Activated CD8-positive, alpha-beta memory T cell treated with anti-CD3 and anti-CD28 coated beads for 4 hours (primary cell): ENCODE data around the gene SNX25.
"Not testable (repeated sequence)": the region's sequence is repeated elsewhere in the genome, so short reads cannot be mapped to it uniquely, and the experiment has no call there.

ENCODE experiments used
- DNase-seq, 2 donors: peaks; one replicate each; pipeline ENCODE4 v3.0.0-alpha.2; 2020; ENCODE audit warnings: low read depth in 2 of 2

SNX25 gene

DNA sequence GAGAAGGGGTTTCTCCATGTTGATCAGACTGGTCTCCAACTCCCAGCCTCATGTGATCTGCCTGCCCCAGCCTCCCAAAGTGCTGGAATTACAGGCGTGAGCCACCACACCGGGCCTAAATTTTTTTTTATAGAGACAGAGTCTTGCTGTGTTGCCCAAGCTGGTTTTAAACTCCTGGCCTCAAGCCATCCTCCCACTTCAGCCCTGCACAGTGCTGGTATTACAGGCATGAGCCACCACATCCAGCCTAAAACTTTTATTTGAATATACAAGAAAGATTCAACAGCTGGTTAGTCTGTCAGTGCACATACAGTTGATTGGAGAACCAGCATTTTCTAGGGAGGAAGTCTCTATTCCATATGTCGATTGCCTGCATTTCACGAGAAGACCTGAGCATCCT is 95.1 kb downstream of the SNX25 start:
- no peak for DNase-seq

DNA sequence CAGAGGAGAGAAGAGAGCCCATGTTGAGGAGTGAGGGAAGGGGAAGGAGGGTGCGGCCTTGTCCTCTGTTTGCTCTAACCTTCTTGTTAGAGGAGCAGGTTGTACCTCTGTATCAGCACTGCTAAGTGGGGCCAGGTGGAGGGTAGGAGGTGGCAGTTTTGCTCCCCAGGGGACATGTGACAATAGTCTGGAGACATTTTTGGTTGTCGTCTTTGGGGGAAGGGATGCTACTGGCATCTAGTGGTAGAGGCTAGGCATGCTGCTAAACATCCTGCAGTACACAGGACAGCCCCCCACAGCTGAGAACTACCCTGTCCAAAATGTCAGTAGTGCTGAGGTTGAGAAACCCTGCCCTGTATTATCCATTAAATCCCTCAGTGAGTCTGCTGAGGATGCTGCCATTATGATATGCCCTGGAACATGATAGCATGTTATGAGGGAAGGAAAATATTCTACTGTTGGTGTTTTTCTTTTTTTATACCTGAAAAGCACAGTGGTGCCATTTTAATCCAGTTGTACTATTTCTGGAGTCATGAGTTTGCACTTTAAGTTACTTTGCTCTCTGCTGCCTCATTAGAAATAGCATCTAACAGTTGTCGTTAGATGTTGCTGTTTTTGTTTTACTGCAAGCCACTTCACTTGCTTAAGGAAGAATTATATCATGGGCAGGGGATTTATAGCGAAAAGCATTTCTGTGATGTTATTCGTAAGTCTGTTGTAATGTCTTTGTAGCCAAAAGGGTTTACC is 95.7 kb downstream of the SNX25 start:
- DNase-seq: no peak

DNA sequence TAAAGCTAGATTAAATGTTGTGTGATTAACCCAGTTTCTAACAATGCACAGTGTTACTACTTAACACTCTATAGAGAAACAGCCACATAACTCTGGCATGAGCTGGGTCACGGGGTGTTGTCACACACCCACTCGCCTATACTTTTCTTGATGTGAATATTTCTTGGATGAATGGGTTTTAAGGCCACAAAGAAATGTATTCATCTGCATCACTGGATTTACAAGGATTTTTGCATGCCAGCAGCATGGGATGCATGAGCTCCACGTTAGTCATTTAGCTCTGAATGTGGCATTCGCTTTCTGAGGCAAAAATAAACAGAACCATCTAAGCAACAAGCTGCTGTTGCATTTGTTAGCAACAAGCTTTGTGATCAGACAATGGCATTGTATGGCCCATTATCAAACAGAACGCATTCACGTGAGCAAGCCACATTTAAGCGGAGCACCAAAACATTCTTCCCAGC is 96.6 kb downstream of the SNX25 start:
- no peak for DNase-seq

DNA sequence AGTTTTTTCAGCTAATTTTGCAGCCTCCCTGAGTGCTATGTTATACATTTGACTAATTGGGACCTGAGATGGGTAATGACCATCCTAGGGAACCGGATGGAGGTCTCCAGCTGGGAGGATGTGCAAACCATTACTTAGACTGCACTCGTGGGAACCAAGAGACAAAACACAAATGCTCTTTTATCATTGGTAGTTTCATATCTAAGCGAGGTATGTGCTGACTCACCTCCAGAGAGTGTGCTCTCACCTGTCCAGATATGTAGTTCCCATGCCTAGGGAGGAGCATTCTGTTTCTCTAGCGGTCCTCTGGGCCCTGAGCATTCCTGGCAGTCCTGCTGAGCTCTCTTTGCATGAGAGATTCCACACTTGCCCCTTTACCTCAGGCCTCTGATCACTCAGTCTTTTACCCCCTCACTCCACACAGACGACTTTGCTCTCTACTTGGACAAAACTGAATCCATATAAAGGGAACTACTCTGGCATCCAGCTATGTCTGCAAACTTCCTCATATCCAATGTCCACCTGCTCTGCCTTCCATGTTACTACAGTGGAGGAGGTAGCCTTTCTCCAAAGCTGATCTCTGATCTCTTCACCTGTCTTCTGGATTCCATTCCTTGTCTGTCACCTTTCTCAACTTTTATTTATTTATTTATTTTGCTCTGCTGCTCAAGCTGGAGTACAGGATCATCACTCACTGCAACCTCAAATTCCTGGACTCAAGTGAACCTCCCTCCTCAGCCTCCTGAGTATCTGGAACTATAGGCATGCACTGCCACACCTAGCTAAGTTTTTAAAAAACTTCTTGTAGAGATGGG is 97.9 kb downstream of the SNX25 start:
- no peak for DNase-seq

DNA sequence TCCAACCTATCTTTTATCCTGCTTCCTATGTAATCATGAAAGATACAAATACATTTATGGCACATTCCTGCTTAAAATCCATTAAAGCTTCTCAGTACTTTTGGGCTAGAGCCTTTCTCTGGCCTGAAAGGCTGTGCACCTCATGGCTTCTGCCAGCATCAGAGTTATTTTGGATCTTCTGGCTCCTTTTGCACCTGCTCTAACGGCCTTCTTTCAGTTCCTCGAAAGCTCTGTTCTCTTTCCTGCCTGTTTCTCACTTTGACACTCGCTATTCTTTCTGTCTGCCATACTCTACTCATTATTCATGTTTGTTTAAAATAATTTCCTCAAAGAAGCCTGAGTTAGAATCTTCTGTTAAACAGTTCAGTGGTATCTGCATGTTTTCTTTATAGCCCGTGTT is 100.4 kb downstream of the SNX25 start:
- DNase-seq: no peak

DNA sequence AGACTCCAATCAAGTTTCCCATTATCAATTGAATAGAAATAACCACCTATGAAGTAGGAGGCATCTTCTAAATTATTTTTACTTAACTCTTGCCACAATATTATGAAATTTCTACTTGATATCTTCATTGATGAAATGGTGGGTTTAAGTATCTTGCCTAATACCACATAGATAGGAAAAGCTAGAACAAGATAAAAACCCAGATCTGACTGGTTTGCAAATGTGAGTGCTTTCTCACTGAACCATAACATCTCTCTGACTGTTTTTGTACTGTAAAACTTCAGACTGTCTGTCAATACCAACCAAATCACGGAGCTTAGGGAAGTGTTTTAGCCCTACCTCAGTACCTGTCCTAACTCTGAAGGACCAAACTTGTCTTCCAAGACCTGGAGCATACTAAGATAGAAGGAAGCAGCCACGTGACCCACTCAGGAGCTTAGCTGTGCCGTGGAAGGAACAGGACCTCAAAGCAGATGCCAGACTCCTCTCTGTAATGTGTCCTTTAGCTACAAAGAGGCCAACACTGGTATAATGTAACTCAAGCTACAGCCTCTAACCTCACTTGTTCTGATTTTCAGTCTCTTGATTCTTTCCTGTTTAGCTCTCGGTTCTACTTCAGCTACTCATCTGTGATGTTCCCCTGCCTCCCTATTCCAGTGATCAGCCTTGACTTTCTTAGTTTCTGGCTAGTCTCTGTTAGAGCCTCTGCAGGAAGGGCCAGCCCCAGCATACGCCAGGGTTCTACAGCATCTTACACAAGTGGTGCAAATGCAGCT is 101.9 kb downstream of the SNX25 start:
- DNase-seq: no peak

DNA sequence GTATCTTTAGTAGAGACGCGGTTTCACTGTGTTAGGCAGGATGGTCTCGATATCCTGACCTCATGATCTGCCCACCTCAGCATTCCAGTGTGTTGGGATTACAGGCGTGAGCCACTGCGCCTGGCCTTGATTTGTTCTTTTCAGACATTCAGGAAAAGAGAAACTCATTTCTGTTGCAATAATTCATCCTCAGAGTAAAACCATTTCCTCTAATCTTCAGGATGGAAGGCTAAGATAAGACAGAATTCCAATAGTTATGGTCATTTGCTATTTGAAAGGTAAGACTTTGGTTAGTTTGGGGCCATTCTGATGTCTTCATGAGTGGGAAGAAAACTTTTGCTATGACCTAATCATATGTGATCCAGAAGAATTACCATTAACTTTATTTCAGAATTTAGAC is 103.3 kb downstream of the SNX25 start:
- DNase-seq: no peak

DNA sequence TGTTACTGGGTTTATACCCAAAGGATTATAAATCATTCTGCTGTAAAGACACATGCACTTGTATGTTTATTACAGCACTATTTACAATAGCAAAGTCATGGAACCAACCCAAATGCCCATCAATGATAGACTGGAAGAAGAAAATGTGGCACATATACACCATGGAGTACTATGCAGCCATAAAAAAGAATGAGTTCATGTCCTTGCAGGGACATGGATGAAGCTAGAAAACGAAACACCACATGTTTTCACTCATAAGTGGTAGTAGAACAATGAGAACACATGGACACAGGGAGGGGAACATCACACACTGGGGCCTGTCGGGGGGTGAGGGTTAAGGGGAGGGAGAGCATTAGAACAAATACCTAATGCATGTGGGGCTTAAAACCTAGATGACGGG is 108.1 kb downstream of the SNX25 start:
- not testable (repeated sequence) for DNase-seq

DNA sequence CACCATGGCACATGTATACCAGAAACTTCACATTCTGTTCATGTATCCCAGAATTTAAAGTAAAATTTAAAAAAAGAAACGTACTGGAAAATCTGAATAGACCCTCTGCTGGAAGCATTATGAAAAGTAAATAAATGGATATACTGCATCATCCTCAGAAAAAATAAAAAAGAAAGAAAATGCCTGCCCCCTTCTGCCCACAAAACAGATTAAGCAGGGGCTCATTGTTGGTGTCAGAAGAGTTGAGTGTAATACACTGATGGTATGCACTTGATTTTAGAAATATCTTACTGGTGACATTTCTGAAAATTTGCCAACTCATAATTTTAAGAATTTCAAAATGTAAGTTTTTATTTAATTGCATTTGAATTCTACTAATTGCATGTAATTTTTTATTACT is 108.5 kb downstream of the SNX25 start:
- DNase-seq: no peak

DNA sequence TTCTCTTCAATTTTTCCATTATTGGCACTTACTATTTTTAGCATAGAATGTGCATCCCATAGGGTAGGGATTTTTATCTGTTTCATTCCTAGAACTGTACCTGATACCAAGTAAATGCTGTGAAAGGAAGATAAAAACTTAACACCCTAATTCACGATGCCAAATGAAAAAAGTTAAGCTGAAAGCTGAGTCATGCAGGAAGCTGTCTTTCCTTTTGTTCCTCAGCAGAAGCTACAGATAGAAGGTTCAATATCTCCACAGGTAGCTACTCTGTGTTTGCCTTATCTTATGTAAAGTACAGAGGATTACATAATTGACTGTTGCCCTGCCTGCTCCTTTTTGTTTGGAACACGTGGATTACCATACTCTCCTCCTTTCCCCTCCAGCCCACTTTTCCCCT is 109.3 kb downstream of the SNX25 start:
- no peak for DNase-seq

DNA sequence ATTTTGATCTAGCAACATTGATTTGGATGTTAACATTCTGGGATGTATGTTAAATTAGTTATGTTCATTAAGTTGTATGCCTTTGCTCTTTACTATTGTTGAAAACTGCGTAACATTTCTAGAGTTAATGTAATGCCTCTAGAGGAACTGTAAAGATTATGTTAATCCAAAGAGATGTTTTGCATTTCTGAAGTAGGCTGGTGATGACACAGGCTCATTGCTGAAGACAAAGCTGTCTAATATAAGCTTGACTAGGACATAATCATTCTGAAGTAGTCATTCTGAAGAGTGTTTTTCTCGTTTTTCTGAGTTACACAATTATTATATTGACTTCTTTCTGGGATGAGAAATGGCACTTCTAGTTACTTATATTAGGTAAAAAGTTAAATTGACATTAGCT is 113.4 kb downstream of the SNX25 start:
- no peak for DNase-seq

DNA sequence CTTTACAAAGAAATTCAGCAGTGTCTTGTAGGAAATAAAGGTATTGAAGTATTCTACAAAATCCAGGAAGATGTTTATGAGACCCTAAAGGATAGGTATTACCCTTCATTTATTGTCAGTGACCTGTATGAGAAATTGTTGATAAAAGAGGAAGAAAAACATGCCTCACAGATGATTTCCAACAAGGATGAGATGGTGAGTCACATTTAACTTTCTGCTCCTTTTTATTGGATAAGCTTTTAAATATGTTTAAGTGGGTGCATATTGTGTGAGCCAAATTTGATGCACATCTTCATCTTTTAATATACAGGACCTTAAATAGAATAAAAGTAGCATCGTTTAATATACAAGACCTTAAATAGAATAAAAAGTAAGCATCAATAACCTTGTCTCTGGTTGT is 114.2 kb downstream of the SNX25 start:
- no peak for DNase-seq

DNA sequence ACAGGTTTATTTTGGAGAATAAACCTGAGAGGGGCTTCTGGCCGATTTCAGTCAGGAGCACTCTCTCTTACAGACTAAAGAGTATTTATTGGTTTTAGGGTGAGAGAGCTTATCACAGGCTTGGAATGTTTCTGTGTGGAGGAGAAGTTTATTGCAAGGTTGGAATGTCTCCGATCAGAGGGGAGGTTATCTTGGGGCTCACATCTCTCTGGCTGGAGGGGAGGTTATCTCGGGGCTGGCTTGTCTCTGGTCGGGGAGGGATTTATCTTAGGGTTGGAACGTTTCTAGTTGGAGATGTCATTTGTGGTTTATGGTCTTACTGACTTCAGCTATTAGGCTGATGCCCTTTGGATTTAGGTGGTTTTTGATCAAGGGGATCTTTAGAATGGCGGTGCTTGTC is 115.0 kb downstream of the SNX25 start:
- not testable (repeated sequence) for DNase-seq

DNA sequence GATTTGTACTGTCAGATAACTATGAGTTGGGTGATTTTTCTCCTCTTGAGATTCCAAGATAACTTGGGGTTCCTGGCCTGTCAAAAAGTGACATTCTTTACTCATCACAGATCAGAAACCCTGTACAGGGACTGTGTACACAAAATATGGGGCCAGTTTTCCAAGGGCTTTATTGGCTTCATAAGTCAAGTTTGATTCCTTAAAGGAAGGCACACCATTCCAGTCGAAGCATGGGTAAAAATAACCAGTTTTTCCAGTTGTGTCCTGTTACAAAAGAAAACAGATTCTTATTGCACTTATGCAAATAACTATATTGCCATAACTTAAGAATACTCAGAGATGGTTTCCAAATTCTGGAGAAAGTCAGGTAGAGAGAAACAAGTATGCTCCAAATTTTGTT is 116.3 kb downstream of the SNX25 start:
- not testable (repeated sequence) for DNase-seq

DNA sequence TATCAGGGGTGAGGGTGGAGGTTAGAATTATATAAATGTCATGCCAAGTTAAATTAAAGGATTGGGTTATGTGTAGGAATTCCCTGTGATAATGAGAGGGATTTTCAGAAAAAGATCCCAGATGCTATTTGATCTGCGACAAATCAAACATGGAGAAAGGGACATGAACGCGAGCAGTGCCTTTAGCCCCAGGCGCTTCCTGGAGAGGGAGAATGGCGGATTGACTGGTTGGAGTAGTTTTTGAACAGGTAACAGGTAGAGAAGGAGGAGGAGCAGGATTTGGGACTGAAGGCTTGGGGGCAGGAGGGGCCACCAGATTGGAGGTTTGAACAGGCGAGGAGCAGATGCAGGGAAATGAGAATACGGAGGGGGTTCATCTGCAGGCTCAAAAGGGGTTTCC is 119.2 kb downstream of the SNX25 start:
- DNase-seq: no peak

DNA sequence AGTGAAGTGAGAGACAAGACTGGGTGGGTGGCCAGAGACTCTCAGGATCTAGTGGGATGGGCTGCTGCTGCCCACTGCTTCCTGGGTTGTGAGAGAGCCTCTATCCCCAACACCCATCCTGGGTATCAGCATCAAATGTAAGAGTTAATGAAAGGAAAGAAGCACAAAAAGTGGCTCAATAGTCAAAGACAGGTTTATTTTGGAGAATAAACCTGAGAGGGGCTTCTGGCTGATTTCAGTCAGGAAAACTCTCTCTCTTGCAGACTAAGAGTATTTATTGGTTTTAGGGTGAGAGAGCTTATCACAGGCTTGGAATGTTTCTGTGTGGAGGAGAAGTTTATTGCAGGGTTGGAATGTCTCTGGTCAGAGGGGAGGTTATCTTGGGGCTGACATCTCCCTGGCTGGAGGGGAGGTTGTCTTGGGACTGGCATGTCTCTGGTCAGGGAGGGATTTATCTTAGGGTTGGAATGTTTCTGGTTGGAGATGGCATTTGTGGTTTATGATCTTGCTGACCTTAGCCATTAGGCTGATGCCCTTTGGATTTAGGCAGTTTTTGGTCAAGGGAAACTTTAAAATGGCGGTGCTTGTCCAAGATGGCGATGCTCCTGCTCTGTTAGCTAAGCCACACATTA is 120.6 kb downstream of the SNX25 start:
- DNase-seq: not testable (repeated sequence)

DNA sequence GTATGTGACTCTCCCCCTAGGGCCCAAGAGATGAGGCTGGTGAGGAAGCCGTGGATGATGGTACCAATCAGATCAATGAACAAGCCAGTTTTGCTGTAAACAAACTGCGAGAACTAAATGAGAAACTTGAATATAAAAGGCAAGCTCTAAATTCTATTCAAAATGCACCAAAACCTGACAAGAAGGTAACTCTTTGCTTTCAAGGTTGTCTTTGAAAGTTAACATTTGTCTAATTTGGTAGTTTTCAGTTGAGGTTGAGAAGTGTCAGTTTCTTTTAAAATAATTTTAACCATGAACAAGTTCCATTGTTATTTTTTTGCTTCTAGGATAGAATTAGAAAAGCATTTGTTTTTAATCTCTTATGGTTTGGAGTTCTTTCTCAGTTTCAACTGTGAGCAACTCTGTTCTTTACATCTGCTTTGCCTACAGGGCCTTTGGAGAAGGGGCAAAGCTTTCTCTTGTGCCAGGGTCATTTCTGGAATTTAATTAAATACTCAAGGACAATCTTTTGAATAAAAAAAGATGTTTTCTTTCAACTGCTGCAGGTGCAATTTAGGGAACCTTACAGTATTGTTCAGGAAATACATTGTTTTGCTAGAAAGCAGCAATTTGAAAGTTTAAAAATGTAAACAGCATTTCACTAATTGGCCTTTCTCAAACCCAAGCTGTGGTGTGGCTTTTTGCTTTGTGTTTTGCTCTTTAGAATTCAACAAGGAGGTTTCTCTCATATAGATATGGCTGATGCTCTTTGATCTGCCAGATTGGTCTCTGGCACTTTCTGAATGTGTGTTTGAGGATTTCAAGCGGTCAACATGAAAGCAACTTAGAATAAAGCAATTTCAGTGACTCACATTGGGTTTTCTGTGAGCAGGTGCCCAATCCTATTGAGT is 123.4 kb downstream of the SNX25 start:
- DNase-seq: no peak

DNA sequence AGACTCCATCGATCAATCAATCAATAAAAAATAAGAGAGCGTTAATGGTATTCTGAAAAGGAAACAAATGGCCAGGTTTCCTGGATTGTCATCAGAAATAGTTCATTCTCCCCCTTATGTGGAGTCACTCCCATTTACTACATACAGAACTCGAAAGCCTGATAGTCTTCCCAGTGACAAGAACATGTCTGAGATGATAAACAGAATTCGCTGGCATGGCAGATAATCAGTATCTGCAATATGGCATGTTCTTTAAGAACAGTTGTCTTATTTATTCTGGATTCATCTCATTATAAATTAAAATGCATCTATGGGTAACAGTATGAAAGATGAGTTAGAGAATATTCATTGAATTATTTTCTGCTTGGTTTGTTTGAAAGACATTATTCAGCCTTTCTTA is 124.9 kb downstream of the SNX25 start:
- no peak for DNase-seq

DNA sequence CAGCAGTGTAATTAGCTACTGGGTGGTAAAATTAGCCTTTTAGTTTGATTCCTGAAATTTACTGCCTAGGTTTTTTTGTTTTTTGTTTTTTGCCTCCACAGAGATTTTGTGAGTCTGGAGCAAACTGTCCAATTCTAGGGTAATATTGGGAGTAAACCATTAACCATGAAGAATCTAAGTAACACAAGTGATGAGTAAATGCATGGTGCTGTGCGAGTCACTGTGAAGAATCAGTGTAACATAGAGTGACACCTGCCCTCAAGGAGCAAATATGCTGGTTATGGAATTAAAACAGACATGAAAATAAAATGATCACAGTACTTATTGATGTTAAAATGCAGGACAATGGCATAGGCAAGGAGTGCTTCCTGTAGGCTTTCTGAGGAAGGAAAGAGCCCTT is 126.2 kb downstream of the SNX25 start:
- DNase-seq: no peak

DNA sequence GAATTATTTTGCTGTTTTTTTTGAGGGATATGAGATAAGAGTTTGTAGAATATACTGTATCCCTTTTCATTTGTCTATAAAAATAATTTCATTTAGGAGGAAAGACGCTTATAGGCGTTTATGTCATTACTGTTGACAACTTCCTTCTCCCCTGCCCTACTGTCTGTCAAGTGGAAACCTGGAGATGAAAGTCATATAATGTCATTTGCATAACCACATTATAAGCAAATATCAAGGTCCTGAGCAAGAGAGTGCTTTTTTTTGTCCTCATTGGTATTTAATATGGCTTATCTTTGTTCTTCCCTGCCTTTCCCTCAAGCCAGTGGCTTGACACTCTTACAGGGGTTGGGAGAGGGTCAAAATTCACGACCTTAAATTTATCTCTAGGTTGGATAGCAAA is 130.5 kb downstream of the SNX25 start:
- DNase-seq: no peak

DNA sequence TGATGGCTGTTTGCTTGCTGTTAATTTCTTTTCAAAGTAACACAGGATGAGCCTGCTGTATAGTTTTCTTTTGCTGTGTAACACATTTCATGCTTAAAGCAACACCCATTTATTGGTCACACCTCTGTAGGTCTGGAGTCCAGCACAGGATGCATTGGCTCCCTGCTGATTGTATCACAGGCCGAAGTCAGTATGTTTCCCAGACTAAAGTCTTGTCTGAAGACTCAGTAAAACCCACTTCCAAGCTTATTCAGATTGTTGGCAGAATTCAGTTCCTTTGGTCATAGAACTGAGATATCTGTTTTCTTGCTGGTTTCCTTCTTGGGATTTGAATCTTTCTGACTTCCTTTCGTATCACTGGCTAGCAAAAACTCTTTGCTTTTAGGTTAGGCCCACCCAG is 132.0 kb downstream of the SNX25 start:
- no peak for DNase-seq
